ENCODE data around the gene MC1R.
"Not testable (repeated sequence)": the region's sequence is repeated elsewhere in the genome, so short reads cannot be mapped to it uniquely, and the experiment has no call there.

Gene MC1R

GRCh38 chr16:89912143-89912542 is 6.5 kb upstream of the MC1R start:
- TF ChIP-seq PAX5 (IDR thresholded peaks at IDR 0.05; ENCODE audit: insufficient read depth, low read length, severe bottlenecking), result no peak
- no peak for TF ChIP-seq SPI1 (IDR thresholded peaks at IDR 0.05; ENCODE audit: low read depth, low read length)
- TF ChIP-seq POU2F2 (IDR thresholded peaks at IDR 0.05; ENCODE audit: low read depth, low read length), result no peak
- no peak for TF ChIP-seq POLR2AphosphoS5 (IDR thresholded peaks at IDR 0.05; ENCODE audit: low read depth, low read length)
- no peak for TF ChIP-seq POLR2A (IDR thresholded peaks at IDR 0.05; ENCODE audit: low read depth, low read length)
- TF ChIP-seq TAF1 (IDR thresholded peaks at IDR 0.05; ENCODE audit: low read depth, low read length), result no peak
- no peak for FAIRE-seq

GRCh38 chr16:89912627-89913026 is 6.0 kb upstream of the MC1R start:
- FAIRE-seq (no peak), DNase-seq (ENCODE audit: insufficient read length, low spot score) (no peak)
- TF ChIP-seq TAF1 (IDR thresholded peaks at IDR 0.05; ENCODE audit: low read depth, low read length) (no peak), SPI1 (IDR thresholded peaks at IDR 0.05; ENCODE audit: low read depth, low read length) (no peak), PAX5 (IDR thresholded peaks at IDR 0.05; ENCODE audit: insufficient read depth, low read length, severe bottlenecking) (no peak), POLR2A (IDR thresholded peaks at IDR 0.05; ENCODE audit: low read depth, low read length) (no peak), POU2F2 (IDR thresholded peaks at IDR 0.05; ENCODE audit: low read depth, low read length) (no peak), POLR2AphosphoS5 (IDR thresholded peaks at IDR 0.05; ENCODE audit: low read depth, low read length) (no peak)

More at GRCh38 chr16:89912143-89912542, 6.5 kb upstream of the MC1R start:
- DNase-seq (ENCODE audit: insufficient read length, low spot score), result no peak

GRCh38 chr16:89913408-89914387 is 5.0 kb upstream of the MC1R start:
- FAIRE-seq, result peak; percentile 23
- no peak for TF ChIP-seq POLR2A (IDR thresholded peaks at IDR 0.05; ENCODE audit: low read depth, low read length)
- TF ChIP-seq POLR2AphosphoS5 (IDR thresholded peaks at IDR 0.05; ENCODE audit: low read depth, low read length), result peak; percentile 33; the same call in 1 of the 2 replicates
- DNase-seq (ENCODE audit: insufficient read length, low spot score), result no peak

GRCh38 chr16:89914642-89915285 is 3.9 kb upstream of the MC1R start:
- FAIRE-seq; DNase-seq (ENCODE audit: insufficient read length, low spot score): not testable (repeated sequence)

- DNase-seq (ENCODE audit: insufficient read length, low spot score) (no peak), FAIRE-seq (no peak)
Observed at GRCh38 chr16:89915303-89916232, 3.1 kb upstream of the MC1R start.

GRCh38 chr16:89917773-89918452 is 749 bp upstream of the MC1R start:
- TF ChIP-seq POLR2A (IDR thresholded peaks at IDR 0.05; ENCODE audit: low read depth, low read length) (no peak), SPI1 (IDR thresholded peaks at IDR 0.05; ENCODE audit: low read depth, low read length) (0 out of 2 replicates have a peak, but pooled peaks have one; percentile 3)
- DNase-seq (ENCODE audit: insufficient read length, low spot score), result peak; percentile 85
- peak; percentile 99 for FAIRE-seq

More at GRCh38 chr16:89915303-89916232, 3.1 kb upstream of the MC1R start:
- TF ChIP-seq POU2F2 (IDR thresholded peaks at IDR 0.05; ENCODE audit: low read depth, low read length) (no peak), POLR2AphosphoS5 (IDR thresholded peaks at IDR 0.05; ENCODE audit: low read depth, low read length) (no peak), PAX5 (IDR thresholded peaks at IDR 0.05; ENCODE audit: insufficient read depth, low read length, severe bottlenecking) (no peak), SPI1 (IDR thresholded peaks at IDR 0.05; ENCODE audit: low read depth, low read length) (no peak), TAF1 (IDR thresholded peaks at IDR 0.05; ENCODE audit: low read depth, low read length) (no peak), POLR2A (IDR thresholded peaks at IDR 0.05; ENCODE audit: low read depth, low read length) (no peak)

- FAIRE-seq (no peak), DNase-seq (ENCODE audit: insufficient read length, low spot score) (no peak)
- TF ChIP-seq POLR2A (IDR thresholded peaks at IDR 0.05; ENCODE audit: low read depth, low read length) (no peak), PAX5 (IDR thresholded peaks at IDR 0.05; ENCODE audit: insufficient read depth, low read length, severe bottlenecking) (no peak), POU2F2 (IDR thresholded peaks at IDR 0.05; ENCODE audit: low read depth, low read length) (no peak), TAF1 (IDR thresholded peaks at IDR 0.05; ENCODE audit: low read depth, low read length) (no peak), SPI1 (IDR thresholded peaks at IDR 0.05; ENCODE audit: low read depth, low read length) (no peak), POLR2AphosphoS5 (IDR thresholded peaks at IDR 0.05; ENCODE audit: low read depth, low read length) (no peak)
Observed at GRCh38 chr16:89919535-89920406, 1.1 kb downstream of the MC1R start.

- TF ChIP-seq POLR2AphosphoS5 (IDR thresholded peaks at IDR 0.05; ENCODE audit: low read depth, low read length) (no peak), PAX5 (IDR thresholded peaks at IDR 0.05; ENCODE audit: insufficient read depth, low read length, severe bottlenecking) (no peak), POU2F2 (IDR thresholded peaks at IDR 0.05; ENCODE audit: low read depth, low read length) (no peak), TAF1 (IDR thresholded peaks at IDR 0.05; ENCODE audit: low read depth, low read length) (no peak), POLR2A (IDR thresholded peaks at IDR 0.05; ENCODE audit: low read depth, low read length) (no peak), SPI1 (IDR thresholded peaks at IDR 0.05; ENCODE audit: low read depth, low read length) (no peak)
- DNase-seq (ENCODE audit: insufficient read length, low spot score) (no peak), FAIRE-seq (no peak)
Observed at GRCh38 chr16:89920723-89921122, 2.1 kb downstream of the MC1R start.

Measured in GM12891 (cell line).